Common myeloid progenitor, CD34-positive (primary cell): ENCODE data around the gene USP1.
A peak's percentile ranks its signal among the peaks of the same experiment; 100 is the strongest.

ENCODE experiments used
- CTCF ChIA-PET: fragments of 350-600 bp; sonication (Branson Sonifier 250); formaldehyde crosslinking; loops from one replicate; lab custom pipeline; 2021; ENCODE audit warnings: antibody characterized with exemption; lab: Charles Lee
- POLR2A ChIA-PET: fragments of 350-600 bp; sonication (Branson Sonifier 250); formaldehyde crosslinking; loops from one replicate; lab custom pipeline; 2021; ENCODE audit warnings: antibody characterized with exemption; lab: Charles Lee
- DNase-seq, 3 donors: peaks; one replicate each; pipeline versions ENCODE4 v3.0.0 to v3.0.0-alpha.2; 2013
- H3K27ac ChIP-seq, 2 experiments: 1 replicate in 1 of 2; 2 replicates in 1 of 2; pipeline ENCODE4 v1.7.0; 2013; ENCODE audit warnings: inconsistent platforms in 2 of 2, low read length in 2 of 2, mild to moderate bottlenecking in 2 of 2, low read depth in 1 of 2, moderate library complexity in 1 of 2; ENCODE audit not compliant: severe bottlenecking in 2 of 2, insufficient read depth in 1 of 2, poor library complexity in 1 of 2
- H3K27me3 ChIP-seq, 5 experiments: replicated peaks in 2 of 5; 1 replicate in 3 of 5; 2 replicates in 2 of 5; pipeline versions ENCODE4 v1.6.1 to v1.7.0; 2013; ENCODE audit warnings: low read length in 4 of 5, mild to moderate bottlenecking in 2 of 5, moderate library complexity in 2 of 5, inconsistent platforms in 1 of 5; ENCODE audit not compliant: insufficient read depth in 5 of 5, control insufficient read depth in 4 of 5
- H3K36me3 ChIP-seq, 4 experiments: 1 replicate in 2 of 4; 2 replicates in 2 of 4; pipeline versions ENCODE4 v1.6.1 to v1.7.0; 2013; ENCODE audit warnings: low read length in 3 of 4, control low read depth in 1 of 4, mild to moderate bottlenecking in 1 of 4; ENCODE audit not compliant: control insufficient read depth in 4 of 4, insufficient read depth in 4 of 4
- H3K4me1 ChIP-seq, 4 experiments: 1 replicate in 3 of 4; 2 replicates in 1 of 4; pipeline versions ENCODE4 v1.6.1 to v1.7.1; 2013; ENCODE audit warnings: low read length in 3 of 4, mild to moderate bottlenecking in 3 of 4, control low read depth in 1 of 4, inconsistent platforms in 1 of 4, moderate library complexity in 1 of 4; ENCODE audit not compliant: control insufficient read depth in 4 of 4, insufficient read depth in 4 of 4; ENCODE audit errors: control extremely low read depth in 1 of 4
- H3K4me3 ChIP-seq, 7 experiments: 1 replicate in 4 of 7; 2 replicates in 3 of 7; pipeline versions ENCODE4 v1.5.1 to v1.7.0; 2013; ENCODE audit warnings: mild to moderate bottlenecking in 7 of 7, low read length in 6 of 7, moderate library complexity in 6 of 7, inconsistent platforms in 2 of 7, low read depth in 2 of 7, control low read depth in 1 of 7; ENCODE audit not compliant: insufficient read depth in 4 of 7, control insufficient read depth in 1 of 7; ENCODE audit errors: extremely low read depth in 1 of 7
- H3K9me3 ChIP-seq, 5 experiments: 1 replicate in 4 of 5; 2 replicates in 1 of 5; pipeline versions ENCODE4 v1.6.1 to v1.7.1; 2013; ENCODE audit warnings: low read length in 4 of 5, mild to moderate bottlenecking in 2 of 5, inconsistent platforms in 1 of 5, low read depth in 1 of 5, moderate library complexity in 1 of 5; ENCODE audit not compliant: control insufficient read depth in 4 of 5, insufficient read depth in 2 of 5; ENCODE audit errors: control extremely low read depth in 1 of 5
- WGBS: methylation state at CpG from one replicate; pipeline ENCODE4 v1.1.5; 2013; ENCODE audit not compliant: insufficient coverage; 5-methylcytosine and 5-hydroxymethylcytosine counted together

Gene USP1

DNA sequence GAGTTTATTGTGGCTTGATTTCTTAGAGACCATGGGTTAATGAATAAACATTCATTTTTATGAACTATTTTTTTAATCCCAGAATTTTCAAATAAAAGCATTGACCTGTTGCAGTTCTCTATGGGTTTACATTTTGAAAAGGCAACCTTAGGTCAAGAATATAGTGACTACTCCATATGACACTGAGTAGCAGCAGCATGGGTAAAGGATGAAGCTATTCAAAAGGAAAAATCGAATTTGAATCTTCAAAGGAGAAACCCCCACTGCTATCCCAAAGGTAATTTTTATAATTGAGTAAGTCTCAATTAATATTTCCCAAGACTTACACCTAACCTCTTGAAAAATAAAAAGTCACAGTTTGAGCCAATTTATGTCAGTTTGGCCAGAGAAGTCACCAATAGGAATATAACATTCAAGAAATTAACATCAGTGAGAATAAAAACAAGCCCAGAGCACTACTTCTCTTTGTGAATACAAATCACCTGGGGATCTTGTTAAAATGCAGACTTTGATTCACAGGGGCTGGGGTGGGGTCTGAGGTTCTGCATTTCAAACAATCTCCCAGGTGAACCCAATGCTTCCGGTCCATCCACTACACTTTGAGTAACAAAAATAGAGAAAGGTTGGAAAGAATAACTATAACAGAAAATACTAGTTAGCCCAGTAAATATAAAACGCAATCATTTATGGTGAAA lies 39.8 kb downstream of the USP1 start:
- DNase-seq = no peak
- CTCF ChIA-PET = no interaction called here
- no peak overlapping the region for H3K4me3 ChIP-seq
- H3K36me3 ChIP-seq = peaks cover 9 to 32% (median 21%) of the 10 kb centered on the region in 4 experiments
- no peaks in the 10 kb centered on the region for H3K27me3 ChIP-seq
- no peak overlapping the region for H3K27ac ChIP-seq
- H3K9me3 ChIP-seq = no peaks in the 10 kb centered on the region
- no peaks in the 10 kb centered on the region for H3K4me1 ChIP-seq
- no CpG with 5 or more reads among the region's 3 CpGs for WGBS
- POLR2A ChIA-PET = no interaction called here

DNA sequence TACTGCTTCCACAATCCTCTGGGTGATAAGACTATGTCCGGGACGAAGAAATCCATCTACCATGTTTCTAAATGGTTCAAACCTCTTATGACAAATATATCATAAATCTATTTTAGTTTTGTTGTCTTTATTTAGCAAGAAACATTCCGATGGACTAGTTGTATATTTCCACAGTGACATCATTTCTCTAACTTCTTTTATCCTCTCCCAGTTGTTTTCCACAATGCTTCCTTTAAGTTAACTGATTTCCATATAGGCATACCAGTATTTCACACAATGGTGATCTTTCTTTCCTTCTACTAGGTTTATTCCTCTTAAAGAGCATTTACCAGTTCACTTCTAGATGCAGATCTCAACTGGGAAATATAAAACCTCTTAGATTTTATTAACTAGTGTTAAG lies 44.8 kb downstream of the USP1 start:
- Histone ChIP-seq H3K9me3 (no peaks in the 10 kb centered on the region), H3K27me3 (no peaks in the 10 kb centered on the region), H3K4me3 (no peak overlapping the region), H3K4me1 (peaks cover 0 to 6% (median 1%) of the 10 kb centered on the region in 4 experiments), H3K36me3 (peaks cover 4 to 9% (median 5%) of the 10 kb centered on the region in 4 experiments), H3K27ac (no peak overlapping the region)
- DNase-seq = no peak
- WGBS = 88% methylated on average over 1 of the region's 3 CpGs
- CTCF ChIA-PET = no interaction called here
- POLR2A ChIA-PET = no interaction called here

DNA sequence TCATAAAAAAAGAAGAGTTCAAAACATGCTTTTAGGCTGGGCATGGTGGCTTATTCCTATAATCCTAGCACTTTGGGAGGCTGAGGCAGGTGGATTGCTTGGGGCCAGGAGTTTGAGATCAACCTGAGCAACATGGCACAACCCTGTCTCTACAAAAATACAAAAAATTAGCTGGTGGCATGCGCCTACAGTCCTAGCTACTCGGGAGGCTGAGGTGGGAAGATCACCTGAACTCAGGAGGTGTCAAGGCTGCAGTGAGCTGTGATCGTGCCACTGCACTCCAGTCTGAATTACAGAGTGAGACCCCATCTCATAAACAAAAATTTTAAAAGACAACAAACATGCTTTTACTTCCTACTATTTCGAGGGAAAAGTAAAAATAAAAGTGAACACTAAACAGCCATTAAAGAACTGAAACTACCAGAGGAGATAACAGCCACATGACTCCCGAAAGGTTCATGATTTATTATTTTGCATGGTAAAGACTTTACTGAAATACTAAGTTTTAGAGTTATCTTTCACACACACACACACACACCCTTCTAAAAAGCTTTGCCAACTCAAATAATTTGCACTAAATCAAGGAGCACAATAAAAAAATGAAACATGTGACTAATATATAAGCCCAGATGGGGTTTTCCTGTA lies 48.1 kb downstream of the USP1 start:
- POLR2A ChIA-PET = no interaction called here
- WGBS = 82% methylated on average over 2 of the region's 5 CpGs
- H3K27ac ChIP-seq = peak overlapping the region in 1 of 2 experiments; percentile 27
- H3K9me3 ChIP-seq = no peaks in the 10 kb centered on the region
- H3K27me3 ChIP-seq = no peaks in the 10 kb centered on the region
- H3K36me3 ChIP-seq = peaks cover 5 to 9% (median 6%) of the 10 kb centered on the region in 4 experiments
- peak overlapping the region in 3 of 7 experiments; percentile 5 to 33 (median 16) for H3K4me3 ChIP-seq
- DNase-seq = peak in 2 of 3 donors; percentile 15 to 38
- CTCF ChIA-PET = no interaction called here
- H3K4me1 ChIP-seq = peaks cover 0 to 6% (median 1%) of the 10 kb centered on the region in 4 experiments

DNA sequence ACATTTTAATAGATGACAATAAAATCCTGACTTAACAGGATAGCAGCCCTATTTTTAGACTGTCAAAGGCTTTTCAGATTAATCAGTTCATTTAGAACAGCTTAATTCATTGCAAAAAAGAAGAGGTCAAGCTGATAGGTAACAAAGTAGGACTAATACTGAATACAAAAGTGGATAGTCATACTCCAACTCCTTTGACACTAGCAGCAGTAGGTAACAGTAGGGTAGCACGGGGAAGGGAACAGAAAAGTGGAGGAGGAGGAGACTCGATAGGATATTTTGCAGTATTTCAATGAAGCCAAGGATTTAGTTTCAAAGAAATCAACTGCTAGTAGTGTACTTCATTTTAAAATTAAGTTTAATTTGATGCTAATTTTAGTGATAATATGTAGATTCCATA lies 51.1 kb downstream of the USP1 start:
- POLR2A ChIA-PET = no interaction called here
- 100% methylated on average over 1 of the region's 2 CpGs for WGBS
- Histone ChIP-seq H3K9me3 (no peaks in the 10 kb centered on the region), H3K27me3 (no peaks in the 10 kb centered on the region), H3K36me3 (peaks cover 3 to 19% (median 12%) of the 10 kb centered on the region in 4 experiments), H3K27ac (no peak overlapping the region), H3K4me3 (no peak overlapping the region), H3K4me1 (peaks cover 0 to 6% (median 1%) of the 10 kb centered on the region in 4 experiments)
- no peak for DNase-seq
- CTCF ChIA-PET = interaction anchor here (0.6 to 1.7 kb wide), 2 partner anchors 12 to 14 kb away, joined by 3 to 4 read pairs; no protein-coding TSS in a partner anchor

DNA sequence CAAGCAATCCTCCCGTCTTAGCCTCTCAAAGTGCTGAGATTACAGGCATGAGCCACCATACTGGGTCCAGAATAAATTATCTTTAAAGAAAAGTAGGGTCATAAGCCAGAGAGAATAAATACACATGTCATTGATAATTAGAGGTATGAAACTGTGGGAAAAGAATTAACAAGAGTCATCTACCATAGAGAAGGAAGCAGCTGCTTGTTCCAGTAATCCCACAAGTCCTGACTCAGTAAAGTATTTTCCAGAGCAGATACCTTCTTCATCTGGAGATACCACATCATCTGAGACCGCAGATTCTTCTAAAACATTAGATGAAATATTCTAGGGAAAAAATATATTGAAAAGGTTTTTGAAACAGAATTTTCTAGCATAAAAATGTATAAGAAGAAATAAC lies 55.7 kb downstream of the USP1 start:
- WGBS = no CpG with 5 or more reads among the region's 2 CpGs

DNA sequence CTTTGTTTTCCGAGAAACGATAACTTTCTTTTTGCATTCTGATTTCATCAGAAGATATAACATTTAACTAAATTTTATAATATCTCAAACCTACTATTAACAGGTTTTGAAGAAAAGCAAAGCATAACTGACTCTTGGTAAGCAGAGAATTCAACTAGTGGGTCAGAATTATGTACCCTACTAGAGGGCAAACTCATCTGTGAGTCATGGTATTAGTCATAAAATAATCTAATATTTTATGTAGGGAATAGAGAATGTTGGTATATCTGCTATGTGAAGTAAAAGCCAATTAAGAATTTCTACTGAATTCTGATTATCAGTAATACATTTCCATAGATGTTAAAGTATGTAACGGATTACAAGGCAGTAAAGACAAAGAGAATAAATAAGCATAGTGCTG lies 56.8 kb downstream of the USP1 start:
- no peaks in the 10 kb centered on the region for H3K9me3 ChIP-seq
- peaks cover 7 to 31% (median 16%) of the 10 kb centered on the region in 4 experiments for H3K36me3 ChIP-seq
- H3K27ac ChIP-seq = no peak overlapping the region
- no peaks in the 10 kb centered on the region for H3K4me1 ChIP-seq
- H3K27me3 ChIP-seq = no peaks in the 10 kb centered on the region
- CTCF ChIA-PET = no interaction called here
- POLR2A ChIA-PET = no interaction called here
- 80% methylated on average over 2 of the region's 3 CpGs for WGBS
- no peak for DNase-seq
- H3K4me3 ChIP-seq = no peak overlapping the region

More for the DNA sequence above, 55.7 kb downstream of the USP1 start:
- Histone ChIP-seq H3K36me3 (peaks cover 10 to 31% (median 18%) of the 10 kb centered on the region in 4 experiments), H3K27ac (no peak overlapping the region), H3K27me3 (no peaks in the 10 kb centered on the region), H3K4me3 (no peak overlapping the region), H3K9me3 (no peaks in the 10 kb centered on the region), H3K4me1 (no peaks in the 10 kb centered on the region)
- ChIA-PET POLR2A (no interaction called here), CTCF (no interaction called here)
- no peak for DNase-seq

DNA sequence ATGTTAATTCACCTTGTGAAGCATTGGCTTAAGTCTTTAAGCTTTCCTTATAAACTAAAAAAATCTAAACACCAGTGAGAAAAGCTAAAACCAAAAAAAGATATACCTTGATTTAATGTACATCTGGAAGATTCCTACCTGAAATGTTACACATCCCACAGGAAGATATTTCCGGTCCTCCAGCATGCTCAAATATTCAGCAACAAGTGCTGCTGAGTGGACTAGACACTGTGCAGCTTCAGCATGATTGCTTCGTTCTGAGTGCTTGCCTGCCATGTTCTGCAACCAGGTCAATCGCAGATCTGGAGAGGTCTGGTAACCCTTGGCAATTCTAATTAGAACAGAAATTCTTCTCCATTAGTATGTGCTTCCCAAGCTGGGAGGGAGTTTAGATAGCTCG lies 57.3 kb downstream of the USP1 start:
- Histone ChIP-seq H3K4me3 (no peak overlapping the region), H3K27me3 (no peaks in the 10 kb centered on the region), H3K4me1 (no peaks in the 10 kb centered on the region), H3K36me3 (peaks cover 7 to 28% (median 15%) of the 10 kb centered on the region in 4 experiments), H3K9me3 (no peaks in the 10 kb centered on the region), H3K27ac (no peak overlapping the region)
- 100% methylated on average over 4 of the region's 4 CpGs for WGBS
- no peak for DNase-seq
- CTCF ChIA-PET = no interaction called here
- POLR2A ChIA-PET = no interaction called here
